DND-41 (cell line): ENCODE measurements around the gene FBXL3.

Experiments
- ATAC-seq: fragments of 200-7000 bp; cut with Tn5 transposase; 3 replicates; pipeline ENCODE4 v1.9.1; 2021; ENCODE audit warnings: low read depth; ENCODE audit not compliant: insufficient read depth
- DNase-seq: peaks from one replicate; pipeline ENCODE4 v3.0.0-alpha.2; 2020
- H2AFZ ChIP-seq: 2 replicates; pipeline ENCODE4 v1.6.0; 2012; ENCODE audit warnings: low read depth, low read length
- H3K27ac ChIP-seq: 2 replicates; pipeline ENCODE4 v1.5.1; 2012; ENCODE audit warnings: low read length, inconsistent platforms
- H3K27me3 ChIP-seq: fragments of 200-600 bp; sonication (generic); 2 replicates; pipeline ENCODE4 v1.6.0; 2012; ENCODE audit warnings: low read length, mild to moderate bottlenecking, inconsistent platforms; ENCODE audit not compliant: insufficient read depth, poor library complexity
- H3K36me3 ChIP-seq: 2 replicates; pipeline ENCODE4 v1.5.1; 2012; ENCODE audit warnings: low read length, inconsistent platforms; ENCODE audit not compliant: insufficient read depth
- H3K4me1 ChIP-seq: 2 replicates; pipeline ENCODE4 v1.5.1; 2012; ENCODE audit warnings: mild to moderate bottlenecking, low read length; ENCODE audit not compliant: insufficient read depth
- H3K4me2 ChIP-seq: 2 replicates; pipeline ENCODE4 v1.6.0; 2012; ENCODE audit warnings: mild to moderate bottlenecking, moderate library complexity, low read length, inconsistent platforms; ENCODE audit not compliant: insufficient read depth
- H3K4me3 ChIP-seq, 2 experiments: fragments of 200-600 bp in 1 of 2; shearing (Covaris generic) in 1 of 2; 2 replicates each; pipeline ENCODE4 v1.5.1; 2012 to 2016; ENCODE audit warnings: inconsistent platforms in 2 of 2, low read length in 2 of 2, mild to moderate bottlenecking in 2 of 2, low read depth in 1 of 2, moderate library complexity in 1 of 2
- H3K79me2 ChIP-seq: 2 replicates; pipeline ENCODE4 v1.6.0; 2012; ENCODE audit warnings: low read length, inconsistent platforms; ENCODE audit not compliant: insufficient read depth
- H3K9ac ChIP-seq: 2 replicates; pipeline ENCODE4 v1.6.0; 2012; ENCODE audit warnings: low read depth, mild to moderate bottlenecking, inconsistent platforms, low read length, moderate library complexity
- H3K9me3 ChIP-seq: 2 replicates; pipeline ENCODE4 v1.5.1; 2012; ENCODE audit warnings: low read length, moderate library complexity, mild to moderate bottlenecking, inconsistent platforms; ENCODE audit not compliant: insufficient read depth, severe bottlenecking
- H4K20me1 ChIP-seq: 2 replicates; pipeline ENCODE4 v1.6.0; 2012; ENCODE audit warnings: low read length; ENCODE audit not compliant: insufficient read depth
- EZH2 ChIP-seq: IDR thresholded peaks from 3 replicates; pipeline ENCODE4 v1.6.1; 2012; ENCODE audit warnings: borderline replicate concordance, low read depth, mild to moderate bottlenecking, moderate library complexity, low read length, inconsistent platforms; ENCODE audit not compliant: severe bottlenecking
- TF ChIP-seq, protein P1 (sequence below): IDR thresholded peaks from 2 replicates; pipeline ENCODE4 v1.5.1; 2012; ENCODE audit warnings: borderline replicate concordance, low read length, moderate library complexity, mild to moderate bottlenecking; ENCODE audit not compliant: poor library complexity, severe bottlenecking; ENCODE audit errors: extremely low read depth

FBXL3 gene

DNA sequence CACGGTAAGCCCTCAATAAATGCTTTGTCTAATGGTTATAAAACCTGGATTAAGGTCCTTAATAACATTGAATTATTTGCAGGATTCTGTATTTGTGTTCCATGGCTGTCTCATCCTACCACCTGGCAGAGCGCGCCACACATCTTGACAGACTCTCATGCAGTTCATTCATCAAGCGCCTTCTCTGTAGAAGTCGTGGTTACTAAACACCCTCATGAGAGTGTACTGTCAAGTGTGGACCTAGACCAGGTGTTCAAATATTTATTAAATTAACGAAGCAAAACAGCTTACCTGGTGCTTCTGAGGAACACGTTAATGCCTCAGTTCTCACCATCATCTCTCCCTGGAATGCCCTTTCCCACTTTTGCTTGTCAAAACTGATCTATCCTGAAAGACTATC is 13.1 kb upstream of the FBXL3 start:
- Histone ChIP-seq H3K27ac (no peak overlapping the region), H3K4me2 (no peak overlapping the region), H3K27me3 (no peaks in the 10 kb centered on the region), H3K4me3 (no peak overlapping the region), H3K4me1 (no peaks in the 10 kb centered on the region), H3K9me3 (no peaks in the 10 kb centered on the region), H3K9ac (no peak overlapping the region), H4K20me1 (no peaks in the 10 kb centered on the region), H3K79me2 (no peaks in the 10 kb centered on the region), H3K36me3 (peaks cover 12% of the 10 kb centered on the region), H2AFZ (no peak overlapping the region)
- DNase-seq (no peak), ATAC-seq (no peak; the same call in 2 of the 3 replicates)
- TF ChIP-seq EZH2: no peak
- TF ChIP-seq, protein P1, sequence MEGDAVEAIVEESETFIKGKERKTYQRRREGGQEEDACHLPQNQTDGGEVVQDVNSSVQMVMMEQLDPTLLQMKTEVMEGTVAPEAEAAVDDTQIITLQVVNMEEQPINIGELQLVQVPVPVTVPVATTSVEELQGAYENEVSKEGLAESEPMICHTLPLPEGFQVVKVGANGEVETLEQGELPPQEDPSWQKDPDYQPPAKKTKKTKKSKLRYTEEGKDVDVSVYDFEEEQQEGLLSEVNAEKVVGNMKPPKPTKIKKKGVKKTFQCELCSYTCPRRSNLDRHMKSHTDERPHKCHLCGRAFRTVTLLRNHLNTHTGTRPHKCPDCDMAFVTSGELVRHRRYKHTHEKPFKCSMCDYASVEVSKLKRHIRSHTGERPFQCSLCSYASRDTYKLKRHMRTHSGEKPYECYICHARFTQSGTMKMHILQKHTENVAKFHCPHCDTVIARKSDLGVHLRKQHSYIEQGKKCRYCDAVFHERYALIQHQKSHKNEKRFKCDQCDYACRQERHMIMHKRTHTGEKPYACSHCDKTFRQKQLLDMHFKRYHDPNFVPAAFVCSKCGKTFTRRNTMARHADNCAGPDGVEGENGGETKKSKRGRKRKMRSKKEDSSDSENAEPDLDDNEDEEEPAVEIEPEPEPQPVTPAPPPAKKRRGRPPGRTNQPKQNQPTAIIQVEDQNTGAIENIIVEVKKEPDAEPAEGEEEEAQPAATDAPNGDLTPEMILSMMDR: no peak

- Histone ChIP-seq H3K4me3 (no peak overlapping the region), H3K9ac (no peak overlapping the region), H2AFZ (no peak overlapping the region), H3K9me3 (no peaks in the 10 kb centered on the region), H3K79me2 (no peaks in the 10 kb centered on the region), H3K4me1 (no peaks in the 10 kb centered on the region), H3K36me3 (peaks cover 4% of the 10 kb centered on the region; the same call in 1 of the 2 replicates), H3K27me3 (no peaks in the 10 kb centered on the region), H4K20me1 (no peaks in the 10 kb centered on the region), H3K27ac (no peak overlapping the region), H3K4me2 (no peak overlapping the region)
- ATAC-seq (no peak), DNase-seq (no peak)
- TF ChIP-seq EZH2: no peak
- TF ChIP-seq, protein P1: no peak
Measured at GRCh38 chr13:77038907-77039480, 12.0 kb upstream of the FBXL3 start.

GRCh38 chr13:77036279-77036678 is 9.3 kb upstream of the FBXL3 start:
- Histone ChIP-seq H3K4me2 (no peak overlapping the region), H3K9ac (no peak overlapping the region), H3K9me3 (no peaks in the 10 kb centered on the region), H3K4me3 (no peak overlapping the region), H4K20me1 (no peaks in the 10 kb centered on the region), H3K36me3 (no peaks in the 10 kb centered on the region), H3K27ac (no peak overlapping the region), H3K79me2 (no peaks in the 10 kb centered on the region), H2AFZ (no peak overlapping the region), H3K4me1 (no peaks in the 10 kb centered on the region), H3K27me3 (no peaks in the 10 kb centered on the region)
- no peak for ATAC-seq
- DNase-seq: no peak
- no peak for TF ChIP-seq EZH2
- TF ChIP-seq, protein P1: no peak

- ATAC-seq (no peak), DNase-seq (no peak)
- no peaks in the 10 kb centered on the region for H3K27me3 ChIP-seq
- no peak overlapping the region for H2AFZ ChIP-seq
- H3K4me1 ChIP-seq: no peaks in the 10 kb centered on the region
- no peak overlapping the region for H3K9ac ChIP-seq
- no peaks in the 10 kb centered on the region for H3K9me3 ChIP-seq
- H3K79me2 ChIP-seq: no peaks in the 10 kb centered on the region
- no peak overlapping the region for H3K4me3 ChIP-seq
- no peaks in the 10 kb centered on the region for H3K36me3 ChIP-seq
- H4K20me1 ChIP-seq: no peaks in the 10 kb centered on the region
- TF ChIP-seq, protein P1: no peak
- no peak for TF ChIP-seq EZH2
- H3K4me2 ChIP-seq: no peak overlapping the region
- no peak overlapping the region for H3K27ac ChIP-seq
Measured at GRCh38 chr13:77034881-77035280, 7.9 kb upstream of the FBXL3 start.
